CMK (cell line): ENCODE results near the gene RMND5B.
"Not testable (repeated sequence)": the region's sequence is repeated elsewhere in the genome, so short reads cannot be mapped to it uniquely, and the experiment has no call there.

Source experiments
- DNase-seq: peaks from one replicate; pipeline ENCODE4 v3.0.0-alpha.2; 2010; ENCODE audit warnings: low read depth

The RMND5B gene, protein sequence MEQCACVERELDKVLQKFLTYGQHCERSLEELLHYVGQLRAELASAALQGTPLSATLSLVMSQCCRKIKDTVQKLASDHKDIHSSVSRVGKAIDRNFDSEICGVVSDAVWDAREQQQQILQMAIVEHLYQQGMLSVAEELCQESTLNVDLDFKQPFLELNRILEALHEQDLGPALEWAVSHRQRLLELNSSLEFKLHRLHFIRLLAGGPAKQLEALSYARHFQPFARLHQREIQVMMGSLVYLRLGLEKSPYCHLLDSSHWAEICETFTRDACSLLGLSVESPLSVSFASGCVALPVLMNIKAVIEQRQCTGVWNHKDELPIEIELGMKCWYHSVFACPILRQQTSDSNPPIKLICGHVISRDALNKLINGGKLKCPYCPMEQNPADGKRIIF

DNA sequence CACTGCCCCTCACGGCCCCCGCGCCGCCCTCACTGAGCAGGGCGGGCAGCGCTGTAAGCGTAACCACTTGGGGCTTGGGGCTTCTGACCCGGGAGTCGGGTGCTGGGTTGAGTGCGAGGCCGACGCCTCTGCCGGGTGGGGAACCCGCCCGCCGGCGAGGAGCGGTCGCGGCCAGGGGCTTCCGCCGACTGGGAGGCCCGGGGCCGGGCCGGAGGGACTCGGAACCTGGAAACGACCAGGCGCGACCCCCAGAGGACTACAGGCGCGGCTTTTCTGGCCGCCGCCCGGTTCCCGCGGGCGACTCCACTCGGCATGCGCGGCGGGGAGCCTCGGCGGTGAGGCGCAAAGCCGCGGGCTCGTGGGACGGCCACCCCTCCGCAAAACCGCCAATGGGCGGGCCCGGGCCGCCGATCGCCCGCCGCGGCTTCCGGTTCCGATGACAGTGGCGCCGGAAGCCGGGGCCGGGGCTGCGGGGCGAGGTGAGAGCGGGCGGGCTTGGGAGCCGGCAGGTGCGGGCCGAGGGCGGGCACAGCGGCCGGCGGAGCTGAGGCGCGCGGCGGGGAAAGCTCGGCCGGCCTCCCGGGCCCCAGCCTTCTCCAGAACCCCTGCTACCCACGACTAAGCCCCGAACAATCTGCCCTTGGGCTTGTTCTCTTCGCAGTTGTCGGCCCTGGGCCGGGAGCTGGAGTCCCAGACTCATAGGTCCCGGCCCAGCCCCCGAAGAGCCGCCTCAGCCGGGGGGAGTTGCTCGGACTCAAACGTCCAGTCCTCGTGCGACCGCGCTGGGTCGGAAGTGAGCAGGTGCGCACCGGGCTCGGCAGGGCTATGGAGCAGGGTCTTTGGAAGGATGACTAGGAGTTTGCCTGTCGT, at the start of gene RMND5B:
Gene RMND5B, plus strand, starts transcription at position 439 of the 870 bp plus-strand sequence. CDS start 7,106 bp downstream, outside the sequence.
- DNase-seq = peak; percentile 62

DNA sequence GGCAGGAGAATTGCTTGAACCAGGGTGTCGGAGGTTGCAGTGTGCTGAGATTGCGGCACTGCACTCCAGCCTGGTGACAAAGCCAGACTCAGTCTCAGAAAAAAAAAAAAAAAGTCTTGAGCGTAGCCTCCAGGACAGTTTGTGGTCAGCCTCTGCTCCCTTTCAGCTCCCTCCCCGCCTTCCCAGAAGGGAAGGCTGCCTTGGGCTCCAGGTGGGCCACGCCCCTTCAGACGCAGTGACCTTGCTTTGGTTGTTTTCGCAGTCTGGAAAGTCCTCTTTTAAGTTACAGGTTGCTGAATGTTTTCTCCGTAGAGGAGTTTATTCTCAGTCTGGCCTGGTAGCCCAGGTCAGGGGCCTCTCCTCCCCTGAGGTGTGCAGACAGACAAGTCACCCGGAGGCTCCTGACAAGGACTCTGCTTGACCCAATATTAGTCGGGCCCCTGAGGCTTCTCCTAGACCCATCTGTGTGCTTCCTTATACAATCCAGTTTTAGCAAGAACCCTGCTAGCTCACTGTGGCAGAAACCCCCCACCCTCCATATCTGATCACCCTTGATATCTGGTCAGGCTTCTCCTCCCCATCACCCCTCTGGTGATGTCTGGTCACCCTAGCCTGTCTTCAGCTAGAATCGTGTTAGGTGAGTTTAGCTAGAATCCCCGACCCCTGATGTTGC, 49.1 kb upstream of the RMND5B start:
- no peak for DNase-seq

DNA sequence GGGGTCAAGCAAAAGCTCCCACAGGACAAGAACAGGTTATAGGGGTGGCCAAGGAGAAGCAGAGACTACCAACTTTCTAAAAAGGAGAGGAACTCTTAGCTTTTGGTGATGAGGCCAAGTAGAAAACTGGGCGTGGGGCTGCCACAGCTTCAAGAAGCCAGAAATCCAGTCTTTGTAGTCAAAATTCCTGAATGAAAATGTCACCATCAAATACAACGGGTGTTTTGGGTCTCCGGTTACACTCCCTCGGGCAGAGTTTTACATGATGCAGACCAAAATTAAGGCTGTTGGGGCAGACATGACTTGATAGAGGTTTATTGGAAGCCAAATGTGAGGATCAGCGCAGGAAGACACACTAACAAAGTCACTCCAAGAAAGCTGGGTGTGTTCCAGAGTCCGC, 46.9 kb upstream of the RMND5B start:
- DNase-seq = no peak

DNA sequence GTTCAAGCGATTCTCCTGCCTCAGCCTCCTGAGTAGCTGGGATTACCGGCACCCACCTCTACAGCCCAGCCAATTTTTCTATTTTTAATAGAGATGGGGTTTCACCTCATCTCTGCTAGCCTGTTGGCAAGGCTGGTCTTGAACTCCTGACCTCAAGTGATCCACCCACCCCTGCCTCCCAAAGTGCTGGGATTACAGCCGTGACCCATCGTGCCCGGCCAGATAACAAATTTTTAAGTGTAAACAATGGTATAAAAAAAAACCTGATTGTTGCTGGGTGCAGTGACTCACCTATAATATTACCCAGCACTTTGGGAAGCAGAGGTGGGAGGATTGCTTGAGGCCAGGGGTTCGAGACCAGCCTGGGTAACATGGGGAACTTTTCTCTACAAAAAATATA, 45.5 kb upstream of the RMND5B start:
- DNase-seq = no peak

DNA sequence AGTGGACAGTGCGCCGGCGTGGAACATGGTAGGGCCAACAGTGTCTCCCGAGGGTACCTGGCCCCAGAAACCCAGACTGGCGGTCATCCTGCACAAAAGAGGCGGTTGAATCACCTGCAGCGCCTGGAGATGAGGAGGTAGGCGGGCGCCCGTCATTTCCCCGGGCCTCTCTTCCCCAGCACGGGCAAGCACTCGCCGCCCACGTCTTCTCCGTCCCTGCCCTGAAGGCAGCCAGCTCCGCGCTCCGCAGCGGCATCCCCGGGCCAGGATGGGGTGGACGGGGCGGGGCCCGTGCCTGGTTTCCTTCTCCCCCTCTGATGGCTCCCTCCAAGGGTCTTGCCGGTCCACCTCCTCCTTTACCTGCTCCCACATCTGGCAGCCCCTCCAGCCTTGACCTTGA, 44.5 kb upstream of the RMND5B start:
- no peak for DNase-seq

DNA sequence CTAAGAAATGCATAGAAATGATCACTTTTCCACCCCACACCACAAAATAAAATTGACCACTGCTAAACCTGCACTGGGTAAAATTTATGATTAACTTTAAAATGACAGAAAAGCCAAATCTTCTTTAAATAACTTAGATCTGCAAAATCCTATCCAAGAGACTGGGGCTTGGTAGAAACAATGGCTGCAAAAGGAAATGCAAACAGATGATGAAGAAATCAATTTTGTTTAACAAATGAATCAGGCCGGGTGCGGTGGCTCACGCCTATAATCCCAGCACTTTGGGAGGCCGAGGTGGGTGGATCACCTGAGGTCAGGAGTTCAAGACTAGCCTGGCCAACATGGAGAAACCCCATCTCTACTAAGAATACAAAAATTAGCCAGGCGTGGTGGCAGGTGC, 43.6 kb upstream of the RMND5B start:
- not testable (repeated sequence) for DNase-seq

DNA sequence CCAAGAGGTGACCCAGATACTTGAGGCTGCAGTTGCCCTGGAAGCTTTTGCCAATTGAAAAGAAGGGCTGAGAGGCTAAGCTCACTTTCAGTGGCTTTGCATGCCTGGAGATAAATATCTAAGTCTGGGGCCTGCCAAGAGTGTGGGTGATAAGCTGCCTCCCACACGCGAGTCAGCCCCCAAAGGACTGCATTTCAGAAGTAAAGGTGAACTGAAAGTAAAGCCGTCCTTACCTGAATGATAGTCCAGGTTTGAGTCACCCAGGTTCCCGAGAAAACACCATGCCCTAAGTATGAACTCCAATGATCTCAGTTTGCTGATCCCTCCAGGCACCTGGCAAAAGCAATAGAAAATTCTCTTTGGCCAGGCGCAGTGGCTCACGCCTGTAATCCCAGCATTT, 40.0 kb upstream of the RMND5B start:
- DNase-seq = no peak

DNA sequence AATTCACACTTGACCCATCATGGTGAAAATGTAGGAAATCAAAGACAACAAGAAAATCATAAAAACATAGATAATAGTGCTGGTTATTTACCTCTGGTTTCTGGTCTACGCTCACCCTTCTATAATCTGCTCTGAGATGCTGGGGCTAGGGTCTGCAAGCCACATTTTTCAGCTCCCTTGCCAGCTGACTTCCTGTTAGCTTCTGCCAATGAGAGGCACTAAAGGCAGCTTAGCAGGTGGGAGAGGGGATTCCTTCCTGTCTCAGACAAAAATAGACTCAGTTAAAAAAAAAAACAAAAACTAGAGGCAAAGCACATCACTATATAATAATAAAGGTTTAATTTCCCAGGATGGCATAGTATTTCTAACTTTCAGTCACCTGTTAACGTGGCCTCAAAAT, 37.7 kb upstream of the RMND5B start:
- no peak for DNase-seq

DNA sequence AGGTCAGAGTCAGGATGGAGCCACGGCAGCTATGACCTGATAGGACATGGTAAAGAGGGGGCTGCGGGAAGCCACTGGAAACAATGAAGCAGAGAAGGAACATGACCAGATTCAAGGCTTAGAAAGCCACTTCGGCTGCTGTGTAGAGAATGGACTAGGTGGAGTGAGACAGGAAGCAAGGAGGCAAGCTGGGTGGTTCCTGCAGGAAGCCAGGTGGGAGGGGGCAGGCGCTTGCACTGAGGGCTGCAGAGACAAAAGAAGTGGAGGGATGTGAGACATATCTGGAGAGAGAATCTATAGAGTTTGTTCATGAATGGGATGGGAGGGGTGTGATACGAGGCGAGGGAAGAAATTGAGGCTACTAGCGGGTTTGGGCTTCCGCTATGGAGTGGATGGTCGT, 36.5 kb upstream of the RMND5B start:
- DNase-seq = no peak

DNA sequence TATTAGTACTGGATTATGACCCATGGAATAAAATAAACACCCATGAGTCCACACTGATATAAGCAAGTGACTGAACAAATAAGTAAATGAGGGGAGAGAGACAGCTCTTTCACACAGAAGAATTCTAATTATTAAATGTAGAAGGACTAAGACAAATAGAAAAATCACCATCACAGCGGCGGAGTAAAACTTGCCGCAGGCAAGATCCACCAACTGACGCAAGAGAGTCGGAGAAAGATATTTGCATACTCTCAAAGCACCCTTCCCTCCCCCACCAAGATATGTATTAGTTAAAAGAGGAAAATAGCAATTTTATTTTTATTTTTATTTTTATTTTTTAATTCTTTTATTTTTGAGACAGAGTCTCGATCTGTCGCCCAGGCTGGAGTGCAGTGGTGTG, 32.1 kb upstream of the RMND5B start:
- no peak for DNase-seq

DNA sequence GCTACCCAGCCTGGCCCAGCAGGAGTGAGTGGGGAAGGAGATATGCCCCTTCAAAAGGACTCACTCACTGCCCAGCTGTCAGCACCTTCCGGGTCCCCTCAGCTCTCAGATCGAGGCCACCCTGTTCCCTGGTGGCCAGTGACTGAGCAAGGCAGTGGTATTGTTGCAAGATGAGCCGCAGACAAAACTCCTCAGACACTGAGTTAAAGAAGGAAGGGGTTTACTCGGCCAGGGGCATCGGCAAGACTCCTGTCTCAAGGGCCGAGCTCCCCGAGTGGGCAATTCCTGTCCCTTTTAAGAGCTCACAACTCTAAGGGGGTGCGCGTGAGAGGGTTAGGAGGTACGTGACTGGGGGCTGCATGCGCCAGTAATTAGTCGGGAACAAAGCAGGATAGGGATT, 27.2 kb upstream of the RMND5B start:
- no peak for DNase-seq

DNA sequence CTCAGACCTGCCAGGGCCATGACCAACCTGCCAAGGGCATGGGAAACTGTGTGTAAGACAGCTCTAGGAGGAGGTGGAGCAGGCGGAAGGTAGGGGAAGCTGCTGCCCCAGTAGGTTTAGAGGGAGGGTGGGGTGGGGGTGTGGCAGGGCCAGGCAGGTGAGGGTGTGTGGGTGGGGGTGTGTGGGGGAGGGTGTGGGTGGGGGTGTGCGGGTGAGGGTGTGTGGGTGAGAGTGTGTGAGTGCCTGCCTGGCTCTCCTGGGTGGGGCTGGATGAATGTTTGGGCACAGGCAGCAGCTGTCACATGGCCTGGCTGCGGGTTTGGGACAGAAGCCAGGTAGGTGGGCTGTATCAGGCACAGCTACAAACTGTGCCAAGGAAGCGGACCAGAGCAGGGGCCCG, 26.3 kb upstream of the RMND5B start:
- no peak for DNase-seq

DNA sequence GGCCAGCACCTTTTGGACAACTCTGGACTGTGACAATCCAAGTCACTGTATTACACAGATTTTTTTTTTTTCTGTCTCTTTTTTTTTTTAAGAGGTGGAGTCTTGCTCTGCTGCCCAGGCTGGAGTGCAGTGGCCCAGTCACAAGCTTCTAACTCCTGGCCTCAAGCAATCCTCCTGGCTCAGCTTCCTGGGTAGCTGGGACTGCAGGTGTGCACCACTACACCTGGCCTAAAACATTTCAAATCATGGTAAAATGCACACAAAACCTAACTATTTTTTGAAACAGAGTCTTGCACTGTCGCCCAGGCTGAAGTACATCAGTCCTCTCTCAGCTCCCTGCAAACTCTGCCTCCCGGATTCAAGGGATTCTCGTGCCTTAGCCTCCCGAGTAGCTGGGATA, 24.7 kb upstream of the RMND5B start:
- DNase-seq = no peak

DNA sequence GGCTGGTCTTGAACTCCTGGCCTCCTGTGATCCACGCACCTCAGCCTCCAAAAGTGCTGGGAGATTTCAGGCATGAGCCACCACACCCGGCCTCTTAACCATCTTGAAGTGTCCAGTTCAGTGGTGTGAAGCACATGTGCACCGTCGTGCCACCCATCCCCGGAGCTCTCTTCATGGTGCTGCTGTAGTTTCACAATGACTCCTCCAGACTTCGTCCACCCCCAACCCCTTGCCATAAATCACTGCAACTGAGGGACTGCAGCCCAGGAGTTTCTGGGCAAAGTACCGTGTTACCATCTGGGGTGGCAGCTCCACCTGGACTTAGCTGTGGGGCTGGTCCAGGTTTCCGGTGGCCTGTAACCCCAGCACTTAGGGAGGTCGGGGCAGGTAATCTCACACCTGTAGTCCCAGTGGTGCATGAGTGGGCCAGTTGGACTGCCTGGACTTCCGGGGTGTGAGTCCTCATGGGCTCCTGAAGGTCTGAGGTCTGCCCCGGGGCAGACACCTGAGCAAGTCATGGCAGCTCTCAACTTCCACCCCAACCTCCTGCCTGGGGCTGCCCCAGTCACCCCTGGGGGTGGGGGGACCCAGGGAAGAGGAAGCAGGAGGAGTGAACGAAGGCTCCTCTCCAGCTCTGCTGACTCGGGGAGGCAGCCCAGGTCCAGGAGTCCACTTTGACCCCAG, 24.1 kb upstream of the RMND5B start:
- DNase-seq = no peak

DNA sequence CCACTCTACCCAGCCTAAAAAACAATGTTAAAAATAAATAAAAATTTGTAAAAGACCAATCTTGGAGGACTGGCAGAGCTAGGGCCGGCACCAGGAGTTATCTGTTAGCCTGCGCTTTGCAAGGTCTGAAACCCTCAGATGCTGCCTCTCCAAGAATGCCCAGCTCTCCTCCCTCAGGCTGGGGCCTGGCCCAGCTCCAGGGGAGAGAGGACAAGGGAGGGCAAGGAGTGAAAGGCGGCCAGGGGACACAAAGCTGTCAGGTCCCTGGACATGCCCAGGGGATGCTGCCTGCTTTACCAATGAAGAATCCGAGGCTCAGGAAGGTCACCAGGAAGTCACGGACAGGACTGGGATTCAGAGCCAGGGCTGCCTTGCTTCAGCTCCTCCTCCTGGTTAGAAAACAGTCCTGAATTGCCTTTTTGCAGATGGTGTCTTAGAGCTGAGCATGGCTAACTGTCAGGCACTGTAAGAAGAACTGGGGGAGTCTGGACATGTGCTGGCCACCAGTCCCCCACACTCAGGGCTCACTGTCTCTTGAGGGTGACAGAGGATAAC, 23.0 kb upstream of the RMND5B start:
- no peak for DNase-seq

DNA sequence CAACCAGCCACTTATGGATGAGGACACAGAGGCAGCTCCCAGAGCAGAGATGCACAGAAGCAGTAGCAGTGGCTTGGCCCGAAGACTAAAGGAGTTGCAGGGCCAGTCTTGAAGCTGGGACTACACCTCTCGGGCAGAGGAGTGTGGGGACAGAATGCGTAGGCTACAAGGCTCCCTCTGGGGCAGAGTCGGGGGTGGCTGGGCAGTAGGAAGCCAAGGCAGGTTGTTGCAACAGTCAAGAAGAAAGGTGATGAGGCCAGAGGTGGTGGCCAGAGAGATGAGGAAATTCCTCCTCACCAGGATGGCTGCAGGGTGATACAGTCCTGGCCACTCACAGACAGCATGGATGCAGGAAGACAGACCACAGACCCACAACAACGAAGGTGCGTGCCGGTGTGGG, 22.4 kb upstream of the RMND5B start:
- DNase-seq = no peak

DNA sequence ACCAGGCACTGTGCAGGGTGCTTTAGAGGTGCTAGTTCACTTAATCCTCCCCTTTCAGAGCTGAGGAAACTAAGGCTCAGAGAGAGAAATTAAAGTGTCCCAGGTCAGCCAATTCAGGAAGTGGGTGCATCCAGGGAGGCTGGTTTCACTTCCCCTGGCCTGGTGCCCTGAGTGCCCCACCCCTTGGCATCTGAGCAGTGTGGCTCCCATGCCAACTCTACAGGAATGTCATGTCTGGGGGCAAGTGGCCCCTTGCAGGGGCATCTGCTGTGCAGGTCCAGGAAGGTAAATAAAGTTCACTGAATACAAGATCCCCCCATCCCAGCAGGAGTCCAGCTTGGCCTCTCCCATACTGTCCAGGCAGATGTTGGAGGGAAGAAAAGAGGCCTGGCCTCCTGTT, 21.8 kb upstream of the RMND5B start:
- DNase-seq = no peak

DNA sequence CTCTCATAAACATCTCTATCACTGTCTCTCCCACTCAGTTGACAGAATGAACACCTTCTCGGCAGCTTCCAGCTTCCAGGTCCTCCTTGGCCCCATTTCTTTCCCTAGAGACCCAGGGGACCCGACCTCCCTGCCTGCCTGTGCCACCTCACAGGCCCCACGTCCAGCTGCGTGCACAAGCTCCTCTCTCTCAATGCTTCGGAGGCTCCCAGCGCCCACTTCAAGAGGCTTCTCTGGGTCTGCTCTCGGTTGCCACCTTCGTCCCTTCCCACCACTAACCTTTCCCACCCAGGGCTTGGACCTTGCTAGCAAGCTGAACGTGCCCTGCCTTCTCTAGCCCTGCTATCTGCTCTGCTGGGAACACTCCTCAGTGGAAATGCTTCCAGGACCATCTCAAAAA, 20.3 kb upstream of the RMND5B start:
- no peak for DNase-seq

DNA sequence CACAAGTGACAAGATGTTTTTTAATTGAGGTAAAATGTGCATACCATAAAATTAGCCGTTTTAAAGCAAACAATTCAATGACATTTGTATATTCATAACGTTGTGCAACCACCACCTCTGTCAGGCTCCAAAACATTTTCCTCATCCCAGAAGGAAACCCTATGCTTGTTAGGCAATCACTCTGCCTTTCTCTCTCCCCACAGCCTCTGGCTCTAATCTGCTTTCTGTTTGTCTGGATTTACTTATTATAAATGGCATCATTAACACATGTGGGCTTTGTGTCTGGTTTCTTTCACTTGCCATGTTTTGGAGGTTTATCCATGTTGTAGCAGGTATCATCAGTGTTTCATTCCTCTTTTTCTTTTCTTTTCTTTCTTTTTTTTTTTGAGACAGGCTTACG, 18.9 kb upstream of the RMND5B start:
- DNase-seq = no peak

DNA sequence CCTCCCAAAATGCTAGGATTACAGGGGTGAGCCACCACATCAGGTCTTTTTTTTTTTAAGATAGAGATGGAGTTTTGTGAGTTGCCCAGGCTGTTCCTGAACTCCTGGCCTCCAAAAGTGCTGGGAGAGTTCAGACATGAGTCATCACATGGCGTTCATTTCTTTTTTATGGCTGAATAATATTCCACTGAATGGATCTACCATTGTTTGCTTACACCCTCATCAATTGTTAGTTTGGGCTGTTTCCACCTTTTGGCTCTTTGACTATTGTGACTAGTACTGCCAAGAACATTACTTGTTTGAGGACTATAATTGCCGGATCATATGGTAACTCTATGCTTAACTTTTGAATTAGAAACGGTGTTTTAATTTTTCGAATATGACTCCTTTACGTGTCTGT, 18.3 kb upstream of the RMND5B start:
- no peak for DNase-seq

DNA sequence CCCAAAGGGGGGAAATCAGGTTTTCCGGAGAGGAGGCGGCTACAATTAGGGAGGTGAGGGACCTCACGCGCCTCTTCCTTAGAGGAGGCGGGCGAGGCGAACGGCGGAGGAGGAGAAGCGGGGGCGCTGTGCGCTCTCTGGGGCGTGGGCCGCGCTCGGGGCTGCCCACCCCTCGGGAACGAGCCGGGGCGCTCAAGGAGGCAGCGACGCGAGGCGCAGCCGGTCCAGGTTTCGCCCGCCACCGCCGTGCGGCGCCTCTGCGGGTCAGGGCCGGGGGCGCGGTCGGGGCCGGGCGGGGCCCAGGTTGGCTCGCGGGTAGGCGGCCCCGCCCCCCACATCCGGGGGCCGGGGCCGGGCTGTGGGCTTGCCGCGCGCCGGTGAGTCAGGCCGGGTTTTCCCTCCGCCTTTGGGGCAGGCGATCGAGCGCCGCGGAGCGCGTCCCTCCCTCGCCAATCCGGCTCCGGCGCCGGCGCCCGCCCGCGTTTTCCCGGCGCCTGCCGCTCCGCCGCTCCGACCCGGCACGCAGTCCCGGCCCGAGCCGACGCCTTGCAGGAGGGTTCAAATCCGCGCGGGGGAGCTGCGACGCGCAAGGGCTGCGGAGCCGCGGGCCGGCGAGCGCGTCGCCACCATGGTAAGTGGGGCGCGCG, 17.6 kb upstream of the RMND5B start, which contains the start of gene N4BP3:
Gene N4BP3, plus strand, starts transcription at position 392 of the 647 bp plus-strand sequence. CDS start 6,052 bp downstream, outside the sequence.
- DNase-seq = no peak
